IMR-90 (cell line): ENCODE results near the gene NFATC3. TPM values are rescaled to one million over a fixed set of nuclear protein-coding genes. Genes with fewer than 3 reads are reported as not detected.

Experiments
- ATAC-seq: fragments of 200-7000 bp; cut with Tn5 transposase; 2 replicates; pipeline ENCODE4 v1.9.1; 2020; ENCODE audit warnings: low read depth, mild to moderate bottlenecking, moderate library complexity
- BruUV-seq: library from RNA; stranded (reverse); fragments of 400-500 nt; replicated peaks from 2 replicates; lab custom pipeline; 2021; lab: Mats Ljungman, UMichigan
- CTCF ChIA-PET: fragments of 300-600 bp; formaldehyde crosslinking; extraction: SDS; loops from one replicate; lab custom pipeline; 2021; ENCODE audit warnings: antibody characterized with exemption; lab: Yijun Ruan, JAX
- POLR2A ChIA-PET: fragments of 300-600 bp; sonication (Branson Sonifier 250); formaldehyde crosslinking; loops from one replicate; lab custom pipeline; 2022; ENCODE audit warnings: antibody characterized with exemption; ENCODE audit not compliant: unreplicated experiment; lab: Charles Lee
- DNase-seq: peaks from one replicate; pipeline ENCODE4 v3.0.0; 2013
- H2AFZ ChIP-seq: replicated peaks from 2 replicates; pipeline ENCODE3; 2013; ENCODE audit warnings: low read length, mild to moderate bottlenecking; ENCODE audit not compliant: poor library complexity
- H2AK5ac ChIP-seq: 2 replicates; pipeline ENCODE4 v1.6.1; 2013; ENCODE audit warnings: low read depth, low read length, inconsistent platforms
- H2AK9ac ChIP-seq: replicated peaks from 2 replicates; pipeline ENCODE3; 2013; ENCODE audit warnings: mild to moderate bottlenecking, low read depth, low read length, moderate library complexity; ENCODE audit not compliant: poor library complexity
- H2BK120ac ChIP-seq: 2 replicates; pipeline ENCODE4 v1.6.1; 2013; ENCODE audit warnings: low read depth, low read length, inconsistent platforms
- H2BK15ac ChIP-seq: 3 replicates; pipeline ENCODE4 v1.6.1; 2013; ENCODE audit warnings: low read depth, low read length, inconsistent platforms
- H2BK20ac ChIP-seq: 2 replicates; pipeline ENCODE4 v1.6.1; 2013; ENCODE audit warnings: low read depth, mild to moderate bottlenecking, inconsistent platforms, low read length, moderate library complexity
- H2BK5ac ChIP-seq: 2 replicates; pipeline ENCODE4 v1.6.1; 2013; ENCODE audit warnings: mild to moderate bottlenecking, low read depth, low read length, inconsistent platforms; ENCODE audit not compliant: poor library complexity, severe bottlenecking
- H3K14ac ChIP-seq: replicated peaks from 2 replicates; pipeline ENCODE4 v1.6.1; 2013; ENCODE audit warnings: low read depth, low read length, inconsistent platforms
- H3K18ac ChIP-seq: 2 replicates; pipeline ENCODE4 v1.6.1; 2013; ENCODE audit warnings: low read depth, low read length, control low read depth
- H3K23ac ChIP-seq: 2 replicates; pipeline ENCODE4 v1.6.1; 2013; ENCODE audit warnings: low read depth, low read length, inconsistent platforms
- H3K27ac ChIP-seq: 2 replicates; pipeline ENCODE4 v1.5.1; 2013; ENCODE audit warnings: mild to moderate bottlenecking, control low read depth, low read length; ENCODE audit not compliant: insufficient read depth
- H3K27me3 ChIP-seq: 2 replicates; pipeline ENCODE4 v1.6.1; 2013; ENCODE audit warnings: low read length; ENCODE audit not compliant: control insufficient read depth, insufficient read depth
- H3K36me3 ChIP-seq: 2 replicates; pipeline ENCODE4 v1.6.1; 2013; ENCODE audit warnings: low read length, mixed read lengths; ENCODE audit not compliant: control insufficient read depth, insufficient read depth
- H3K4ac ChIP-seq: 2 replicates; pipeline ENCODE4 v1.6.1; 2013; ENCODE audit warnings: low read depth, low read length, inconsistent platforms
- H3K4me1 ChIP-seq: 2 replicates; pipeline ENCODE4 v1.6.1; 2013; ENCODE audit warnings: low read length, mixed read lengths; ENCODE audit not compliant: control insufficient read depth, insufficient read depth
- H3K4me2 ChIP-seq: 2 replicates; pipeline ENCODE4 v1.6.1; 2013; ENCODE audit warnings: low read depth, mild to moderate bottlenecking, control low read depth, low read length, moderate library complexity
- H3K4me3 ChIP-seq: 2 replicates; pipeline ENCODE4 v1.5.1; 2013; ENCODE audit warnings: low read depth, mild to moderate bottlenecking, control low read depth, low read length, moderate library complexity; ENCODE audit not compliant: insufficient read depth
- H3K56ac ChIP-seq: 2 replicates; pipeline ENCODE4 v1.6.1; 2013; ENCODE audit warnings: low read length, inconsistent platforms; ENCODE audit not compliant: insufficient read depth; ENCODE audit errors: extremely low read depth
- H3K79me1 ChIP-seq, 2 experiments: 2 replicates each; pipeline ENCODE4 v1.6.1; 2013; ENCODE audit warnings: low read length in 2 of 2, inconsistent platforms in 1 of 2, low read depth in 1 of 2
- H3K9ac ChIP-seq: 2 replicates; pipeline ENCODE4 v1.6.1; 2013; ENCODE audit warnings: low read depth, low read length, control low read depth
- H3K9me1 ChIP-seq: 2 replicates; pipeline ENCODE4 v1.6.1; 2013; ENCODE audit warnings: low read length, inconsistent platforms; ENCODE audit not compliant: insufficient read depth
- H3K9me3 ChIP-seq: 2 replicates; pipeline ENCODE4 v1.6.1; 2013; ENCODE audit warnings: low read length; ENCODE audit not compliant: control insufficient read depth, insufficient read depth
- H4K20me1 ChIP-seq: 2 replicates; pipeline ENCODE4 v1.6.1; 2013; ENCODE audit warnings: low read length, inconsistent platforms; ENCODE audit not compliant: insufficient read depth
- H4K5ac ChIP-seq: 2 replicates; pipeline ENCODE4 v1.6.1; 2013; ENCODE audit warnings: mild to moderate bottlenecking, low read depth, low read length, control low read depth
- H4K8ac ChIP-seq, 2 experiments: 2 replicates each; pipeline ENCODE4 v1.6.1; 2013; ENCODE audit warnings: low read depth in 2 of 2, low read length in 2 of 2, control low read depth in 1 of 2, inconsistent platforms in 1 of 2
- H4K91ac ChIP-seq: 2 replicates; pipeline ENCODE4 v1.6.1; 2013; ENCODE audit warnings: low read depth, low read length, inconsistent platforms; ENCODE audit not compliant: insufficient read depth
- BHLHE40 ChIP-seq: fragments of 150-350 bp; IDR thresholded peaks from 2 replicates; pipeline ENCODE4 v1.6.1; 2016; ENCODE audit warnings: mild to moderate bottlenecking, low read depth, low read length
- CEBPB ChIP-seq: IDR thresholded peaks from 2 replicates; pipeline ENCODE4 v1.6.1; 2012; ENCODE audit warnings: low read depth, low read length, improper control_type of control experiment
- CHD1 ChIP-seq: IDR thresholded peaks from 2 replicates; pipeline ENCODE4 v1.6.1; 2012; ENCODE audit warnings: low read depth, low read length, improper control_type of control experiment
- FOS ChIP-seq: fragments of 150-350 bp; IDR thresholded peaks from 2 replicates; pipeline ENCODE4 v1.6.1; 2016; ENCODE audit warnings: low read depth, low read length
- MAFK ChIP-seq: IDR thresholded peaks from 2 replicates; pipeline ENCODE4 v1.6.1; 2012; ENCODE audit warnings: low read depth, low read length, improper control_type of control experiment
- MAZ ChIP-seq: IDR thresholded peaks from 2 replicates; pipeline ENCODE4 v1.6.1; 2012; ENCODE audit warnings: low read depth, mild to moderate bottlenecking, low read length, improper control_type of control experiment, moderate library complexity, borderline replicate concordance
- MXI1 ChIP-seq: IDR thresholded peaks from 2 replicates; pipeline ENCODE4 v1.6.1; 2012; ENCODE audit warnings: low read depth, mild to moderate bottlenecking, low read length, moderate library complexity, borderline replicate concordance
- POLR2A ChIP-seq: IDR thresholded peaks from 2 replicates; pipeline ENCODE4 v1.6.1; 2012; ENCODE audit warnings: mild to moderate bottlenecking, low read depth, low read length
- RAD21 ChIP-seq: IDR thresholded peaks from 2 replicates; pipeline ENCODE4 v1.6.1; 2012; ENCODE audit warnings: low read length, improper control_type of control experiment
- RCOR1 ChIP-seq: IDR thresholded peaks from 2 replicates; pipeline ENCODE4 v1.6.1; 2012; ENCODE audit warnings: mild to moderate bottlenecking, low read length, improper control_type of control experiment; ENCODE audit not compliant: insufficient replicate concordance
- SMC3 ChIP-seq: fragments of 150-350 bp; IDR thresholded peaks from 2 replicates; pipeline ENCODE4 v1.6.1; 2016; ENCODE audit warnings: low read depth, mild to moderate bottlenecking, antibody characterized with exemption, low read length, moderate library complexity
- WGBS, 2 experiments: methylation state at CpG; one replicate each; pipeline versions ENCODE4 v1.1.5 to v1.1.7; 2013; ENCODE audit warnings: missing lambda C conversion rate in 2 of 2; ENCODE audit not compliant: insufficient read length in 1 of 2; ENCODE audit errors: extremely low coverage in 2 of 2; 5-methylcytosine and 5-hydroxymethylcytosine counted together
- dilution Hi-C: fragments of 300-500 bp; cut with HindIII; formaldehyde crosslinking; loops from one replicate; pipeline ENCODE4 v1.14.3; 2018; ENCODE audit warnings: low sequenced_read_pairs; ENCODE audit not compliant: unreplicated experiment
- in situ Hi-C: fragments of 300-500 bp; cut with MboI; formaldehyde crosslinking; loops from 3 replicates; pipeline ENCODE4 v1.14.3; 2019; ENCODE audit warnings: low sequenced_read_pairs, inconsistent platforms, mixed read lengths
- intact Hi-C: fragments of 100-400 bp; cut with micrococcal nuclease; formaldehyde crosslinking; loops from 2 replicates; pipeline ENCODE4 v1.10.0; 2022
- polyA plus RNA-seq, 3 experiments: library from polyadenylated mRNA; depleted of rRNA; stranded (reverse); fragments of >200 nt; gene quantifications; 2 replicates each; pipeline ENCODE4 v1.2.3, GENCODE V29; 2012; ENCODE audit warnings: low replicate concordance in 1 of 3
- total RNA-seq: library from RNA; depleted of rRNA; stranded (reverse); fragments of >200 nt; gene quantifications from 2 replicates; pipeline ENCODE4 v1.2.3, GENCODE V29; 2012
- TF ChIP-seq, protein P1 (sequence below): conservative IDR thresholded peaks from 2 replicates; pipeline ENCODE4 v1.5.1; 2012; ENCODE audit warnings: mild to moderate bottlenecking, low read depth, low read length, improper control_type of control experiment
- TF ChIP-seq, protein P2 (sequence below): fragments of 150-350 bp; IDR thresholded peaks from 2 replicates; pipeline ENCODE4 v1.6.1; 2016; ENCODE audit warnings: low read depth, mild to moderate bottlenecking, low read length, moderate library complexity, borderline replicate concordance

Gene NFATC3
- total and polyA plus RNA-seq, 2 of the 4 experiments (the other 2 are of a cell fraction) = 6.3 to 21.5 TPM

DNA sequence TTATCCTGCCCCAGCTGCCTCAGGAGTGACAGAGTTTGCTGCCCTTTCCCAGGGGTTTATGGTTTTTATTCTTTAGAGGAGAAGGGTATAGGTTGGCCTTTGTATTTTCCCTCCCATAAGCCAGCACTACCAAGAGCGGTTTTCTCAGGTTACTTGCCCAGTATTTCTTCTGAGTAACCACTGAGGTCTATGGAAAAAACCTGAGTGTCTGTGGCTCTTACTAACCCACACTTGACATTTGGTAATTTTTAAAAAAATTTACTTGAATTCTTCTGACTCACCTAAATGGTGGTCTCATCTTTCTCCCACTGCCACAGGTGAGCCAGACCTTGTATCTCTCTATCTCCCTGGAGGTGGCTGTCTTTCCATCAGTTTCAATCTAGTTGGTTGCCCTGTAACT is 185.2 kb downstream of the NFATC3 start:
- H3K27me3 ChIP-seq = no peaks in the 10 kb centered on the region
- H3K4me3 ChIP-seq = no peak overlapping the region

More for the DNA sequence above, 185.2 kb downstream of the NFATC3 start:
- CTCF ChIA-PET = no interaction called here
- Histone ChIP-seq H3K4me2 (no peak overlapping the region), H3K14ac (no peak overlapping the region), H3K9me3 (no peaks in the 10 kb centered on the region), H2BK5ac (no peak overlapping the region), H2AK5ac (no peak overlapping the region), H3K27ac (no peak overlapping the region), H2AFZ (no peak overlapping the region), H3K23ac (no peak overlapping the region), H3K56ac (no peak overlapping the region), H4K5ac (no peak overlapping the region), H2AK9ac (no peak overlapping the region), H2BK20ac (no peak overlapping the region), H3K18ac (no peak overlapping the region), H2BK120ac (no peak overlapping the region), H2BK15ac (no peak overlapping the region), H4K20me1 (peaks cover 76% of the 10 kb centered on the region), H3K9me1 (peaks cover 17% of the 10 kb centered on the region; the same call in 1 of the 2 replicates), H3K79me1 (peaks cover 24 to 79% of the 10 kb centered on the region in 2 experiments; a peak in 3 of 4 replicates), H3K9ac (no peak overlapping the region), H3K4ac (no peak overlapping the region), H3K36me3 (peaks cover 29% of the 10 kb centered on the region), H4K8ac (no peak overlapping the region), H3K4me1 (peaks cover 7% of the 10 kb centered on the region), H4K91ac (no peak overlapping the region)
- no CpG with 5 or more reads among the region's 1 CpG for WGBS, 2 experiments
- POLR2A ChIA-PET = interaction anchor here (0.6 kb wide), 1 partner anchor 18 kb away, joined by 5 read pairs; no protein-coding TSS in a partner anchor
- no TSS peak for BruUV-seq
- dilution Hi-C loops = no loop called here
- in situ Hi-C loops = no loop called here
- intact Hi-C loops = no loop called here
- TF ChIP-seq, protein P1, sequence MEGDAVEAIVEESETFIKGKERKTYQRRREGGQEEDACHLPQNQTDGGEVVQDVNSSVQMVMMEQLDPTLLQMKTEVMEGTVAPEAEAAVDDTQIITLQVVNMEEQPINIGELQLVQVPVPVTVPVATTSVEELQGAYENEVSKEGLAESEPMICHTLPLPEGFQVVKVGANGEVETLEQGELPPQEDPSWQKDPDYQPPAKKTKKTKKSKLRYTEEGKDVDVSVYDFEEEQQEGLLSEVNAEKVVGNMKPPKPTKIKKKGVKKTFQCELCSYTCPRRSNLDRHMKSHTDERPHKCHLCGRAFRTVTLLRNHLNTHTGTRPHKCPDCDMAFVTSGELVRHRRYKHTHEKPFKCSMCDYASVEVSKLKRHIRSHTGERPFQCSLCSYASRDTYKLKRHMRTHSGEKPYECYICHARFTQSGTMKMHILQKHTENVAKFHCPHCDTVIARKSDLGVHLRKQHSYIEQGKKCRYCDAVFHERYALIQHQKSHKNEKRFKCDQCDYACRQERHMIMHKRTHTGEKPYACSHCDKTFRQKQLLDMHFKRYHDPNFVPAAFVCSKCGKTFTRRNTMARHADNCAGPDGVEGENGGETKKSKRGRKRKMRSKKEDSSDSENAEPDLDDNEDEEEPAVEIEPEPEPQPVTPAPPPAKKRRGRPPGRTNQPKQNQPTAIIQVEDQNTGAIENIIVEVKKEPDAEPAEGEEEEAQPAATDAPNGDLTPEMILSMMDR = no peak
- no peak for TF ChIP-seq POLR2A
- TF ChIP-seq SMC3 = no peak
- no peak for TF ChIP-seq MAZ
- no peak for TF ChIP-seq BHLHE40
- TF ChIP-seq CEBPB = no peak
- no peak for TF ChIP-seq FOS
- TF ChIP-seq MXI1 = no peak
- no peak for TF ChIP-seq RCOR1
- TF ChIP-seq MAFK = no peak
- TF ChIP-seq, protein P2, sequence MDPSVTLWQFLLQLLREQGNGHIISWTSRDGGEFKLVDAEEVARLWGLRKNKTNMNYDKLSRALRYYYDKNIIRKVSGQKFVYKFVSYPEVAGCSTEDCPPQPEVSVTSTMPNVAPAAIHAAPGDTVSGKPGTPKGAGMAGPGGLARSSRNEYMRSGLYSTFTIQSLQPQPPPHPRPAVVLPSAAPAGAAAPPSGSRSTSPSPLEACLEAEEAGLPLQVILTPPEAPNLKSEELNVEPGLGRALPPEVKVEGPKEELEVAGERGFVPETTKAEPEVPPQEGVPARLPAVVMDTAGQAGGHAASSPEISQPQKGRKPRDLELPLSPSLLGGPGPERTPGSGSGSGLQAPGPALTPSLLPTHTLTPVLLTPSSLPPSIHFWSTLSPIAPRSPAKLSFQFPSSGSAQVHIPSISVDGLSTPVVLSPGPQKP = no peak
- TF ChIP-seq RAD21 = no peak
- no peak for TF ChIP-seq CHD1
- ATAC-seq (no peak), DNase-seq (no peak)
